HepG2 (cell line): ENCODE measurements around the gene NUP62. TPM values are rescaled to one million over a fixed set of nuclear protein-coding genes. Genes with fewer than 3 reads are reported as not detected.
A peak's percentile ranks its signal among the peaks of the same experiment; 100 is the strongest.

Experiments
- BRCA1 ChIP-seq: sonication (generic); formaldehyde crosslinking; IDR thresholded peaks from 2 replicates; pipeline ENCODE4 v1.4.0; 2020; ENCODE audit warnings: missing genetic modification reagents
- CHD4 ChIP-seq: fragments of 200-600 bp; sonication (generic); IDR thresholded peaks from 2 replicates; pipeline ENCODE4 v1.7.0; 2017; ENCODE audit warnings: mild to moderate bottlenecking, low read length, borderline replicate concordance
- DBP ChIP-seq: sonication (generic); formaldehyde crosslinking; IDR thresholded peaks from 2 replicates; pipeline ENCODE4 v1.4.0; 2020; ENCODE audit warnings: missing genetic modification reagents; ENCODE audit errors: not compliant biosample characterization
- GABPB1 ChIP-seq: IDR thresholded peaks from 2 replicates; pipeline ENCODE4 v1.6.1; 2016; ENCODE audit warnings: mild to moderate bottlenecking, missing genetic modification reagents, moderate library complexity, missing compliant biosample characterization
- HMGA1 ChIP-seq: sonication (generic); formaldehyde crosslinking; conservative IDR thresholded peaks from 2 replicates; pipeline ENCODE4 v1.4.0; 2020; ENCODE audit warnings: missing genetic modification reagents
- HMGXB3 ChIP-seq: sonication (generic); formaldehyde crosslinking; IDR thresholded peaks from 2 replicates; pipeline ENCODE4 v1.4.0; 2020; ENCODE audit warnings: missing genetic modification reagents, borderline replicate concordance
- IRF1 ChIP-seq: sonication (generic); formaldehyde crosslinking; IDR thresholded peaks from 2 replicates; pipeline ENCODE4 v1.4.0; 2020; ENCODE audit warnings: low read depth, mild to moderate bottlenecking, missing genetic modification reagents
- KDM1A ChIP-seq: IDR thresholded peaks from 2 replicates; pipeline ENCODE4 v1.6.1; 2016; ENCODE audit warnings: missing compliant biosample characterization
- MZF1 ChIP-seq: sonication (generic); formaldehyde crosslinking; IDR thresholded peaks from 2 replicates; pipeline ENCODE4 v1.8.1; 2023; ENCODE audit warnings: mild to moderate bottlenecking, missing genetic modification reagents, borderline replicate concordance
- NFATC3 ChIP-seq: sonication (generic); formaldehyde crosslinking; IDR thresholded peaks from 2 replicates; pipeline ENCODE4 v1.5.1; 2020; ENCODE audit warnings: mild to moderate bottlenecking, missing genetic modification reagents
- NFIB ChIP-seq: sonication (generic); formaldehyde crosslinking; IDR thresholded peaks from 2 replicates; pipeline ENCODE4 v1.9.0; 2021; ENCODE audit warnings: missing genetic modification reagents, mild to moderate bottlenecking, borderline replicate concordance
- NKX3-1 ChIP-seq: sonication (generic); formaldehyde crosslinking; IDR thresholded peaks from 2 replicates; pipeline ENCODE4 v1.5.0; 2020; ENCODE audit warnings: missing genetic modification reagents
- REPIN1 ChIP-seq: sonication (generic); formaldehyde crosslinking; IDR thresholded peaks from 2 replicates; pipeline ENCODE4 v1.8.0; 2022; ENCODE audit warnings: missing genetic modification reagents, low read depth, mild to moderate bottlenecking, borderline replicate concordance
- TEAD2 ChIP-seq: sonication (generic); formaldehyde crosslinking; IDR thresholded peaks from 2 replicates; pipeline ENCODE4 v1.9.0; 2021; ENCODE audit warnings: missing genetic modification reagents
- TEF ChIP-seq: sonication (generic); formaldehyde crosslinking; IDR thresholded peaks from 2 replicates; pipeline ENCODE4 v1.5.0; 2020; ENCODE audit warnings: missing genetic modification reagents
- TFE3 ChIP-seq: IDR thresholded peaks from 2 replicates; pipeline ENCODE4 v1.6.1; 2016
- WIZ ChIP-seq: sonication (generic); formaldehyde crosslinking; IDR thresholded peaks from 2 replicates; pipeline ENCODE4 v1.5.1; 2020; ENCODE audit warnings: mild to moderate bottlenecking, missing genetic modification reagents
- ZKSCAN8 ChIP-seq: IDR thresholded peaks from 2 replicates; pipeline ENCODE4 v1.6.1; 2016; ENCODE audit warnings: borderline replicate concordance, missing genetic modification reagents, missing compliant biosample characterization
- ZNF160 ChIP-seq: sonication (generic); formaldehyde crosslinking; IDR thresholded peaks from 2 replicates; pipeline ENCODE4 v1.8.0; 2022; ENCODE audit warnings: mild to moderate bottlenecking, inconsistent platforms, missing genetic modification reagents
- ZNF263 ChIP-seq: sonication (generic); formaldehyde crosslinking; IDR thresholded peaks from 2 replicates; pipeline ENCODE4 v1.4.0; 2020; ENCODE audit warnings: missing genetic modification reagents
- polyA plus RNA-seq, 8 experiments: library from polyadenylated mRNA; depleted of rRNA in 3 of 8; stranded (reverse) in 7 of 8; unstranded in 1 of 8; fragments of >200 nt; fragmentation: Illumina TruSeq in 4 of 8; extraction: Trizol in 4 of 8; gene quantifications; 2 replicates each; pipeline versions ENCODE4 v1.2.1 to v1.2.3, GENCODE V29; 2011 to 2016; ENCODE audit warnings: low read depth in 4 of 8, missing spikeins in 1 of 8, mixed read lengths in 1 of 8; ENCODE audit not compliant: insufficient read depth in 1 of 8
- total RNA-seq, 5 experiments: library from RNA; depleted of rRNA; stranded (reverse); fragments of >200 nt; fragmentation: Illumina TruSeq; extraction: Trizol; gene quantifications; 2 replicates each; pipeline ENCODE4 v1.2.3, GENCODE V29; 2016; ENCODE audit warnings: low read depth in 1 of 5

The NUP62 gene
- total and polyA plus RNA-seq, 2 of the 13 experiments (the other 11 are each of a cell fraction or from before 2014, with no cell fraction given) = 16.5 to 41.5 TPM

GRCh38 chr19:49866933-49867782, 62.1 kb downstream of the NUP62 start, which contains the start of gene PNKP (continued):
- TF ChIP-seq IRF1 (CRISPR knock-in tag) (no peak), NKX3-1 (no peak), CHD4 (no peak), TFE3 (CRISPR knock-in tag) (peak; percentile 37; the same call in 1 of the 2 replicates), HMGA1 (CRISPR knock-in tag) (no peak), HMGXB3 (CRISPR knock-in tag) (no peak), NFIB (no peak), DBP (no peak), TEAD2 (CRISPR knock-in tag) (no peak), ZNF160 (CRISPR knock-in tag) (peak; percentile 65; the same call in 1 of the 2 replicates), MZF1 (CRISPR knock-in tag) (no peak), REPIN1 (CRISPR knock-in tag) (no peak), BRCA1 (CRISPR knock-in tag) (no peak), ZKSCAN8 (CRISPR knock-in tag) (no peak), TEF (CRISPR knock-in tag) (no peak), ZNF263 (peak; percentile 10; the same call in 1 of the 2 replicates), GABPB1 (CRISPR knock-in tag) (peak; percentile 97), NFATC3 (CRISPR knock-in tag) (no peak), KDM1A (CRISPR knock-in tag) (no peak), WIZ (CRISPR knock-in tag) (no peak)
